H1 (cell line): ENCODE data around the gene NFATC1. TPM values are rescaled to one million over a fixed set of nuclear protein-coding genes. Genes with fewer than 3 reads are reported as not detected.

Source experiments
- CTCF ChIA-PET: fragments of 300-600 bp; sonication (Branson Sonifier 250); formaldehyde crosslinking; loops from one replicate; lab custom pipeline; 2021; ENCODE audit not compliant: partially characterized antibody; lab: Charles Lee
- POLR2A ChIA-PET: fragments of 300-600 bp; sonication (Branson Sonifier 250); formaldehyde crosslinking; loops from one replicate; lab custom pipeline; 2021; ENCODE audit warnings: inconsistent platforms; ENCODE audit not compliant: partially characterized antibody; lab: Charles Lee
- DNase-seq, 2 experiments: peaks; one replicate each; pipeline versions ENCODE4 v3.0.0 to v3.0.0-alpha.2; 2010 to 2022; ENCODE audit warnings: low spot score in 2 of 2, low read depth in 1 of 2, mixed read lengths in 1 of 2
- FAIRE-seq: peaks from 2 replicates; lab custom pipeline; 2011; peaks lifted over from hg19 to GRCh38; lab: Jason Lieb, UNC
- H2AFZ ChIP-seq: 2 replicates; pipeline ENCODE4 v1.8.1; 2012; ENCODE audit warnings: low read length, inconsistent platforms
- H2AK5ac ChIP-seq: 2 replicates; pipeline ENCODE4 v1.6.1; 2013; ENCODE audit warnings: low read depth, low read length
- H2BK120ac ChIP-seq: replicated peaks from 2 replicates; pipeline ENCODE3; 2013; ENCODE audit warnings: low read depth, low read length, inconsistent platforms
- H2BK12ac ChIP-seq: 2 replicates; pipeline ENCODE4 v1.6.1; 2013; ENCODE audit warnings: low read depth, low read length
- H2BK15ac ChIP-seq: 2 replicates; pipeline ENCODE4 v1.6.1; 2013; ENCODE audit warnings: low read length
- H2BK20ac ChIP-seq: 2 replicates; pipeline ENCODE4 v1.6.1; 2013; ENCODE audit warnings: low read length
- H2BK5ac ChIP-seq: 2 replicates; pipeline ENCODE4 v1.6.1; 2013; ENCODE audit warnings: low read depth, low read length
- H3K14ac ChIP-seq: 2 replicates; pipeline ENCODE4 v1.6.1; 2013; ENCODE audit warnings: inconsistent platforms; ENCODE audit not compliant: insufficient read length
- H3K18ac ChIP-seq: 2 replicates; pipeline ENCODE4 v1.6.1; 2013; ENCODE audit warnings: low read length; ENCODE audit errors: extremely low read depth
- H3K23ac ChIP-seq: 2 replicates; pipeline ENCODE4 v1.6.1; 2013; ENCODE audit warnings: inconsistent platforms; ENCODE audit not compliant: insufficient read length
- H3K23me2 ChIP-seq: 2 replicates; pipeline ENCODE4 v1.6.1; 2013; ENCODE audit warnings: low read depth, low read length
- H3K27ac ChIP-seq: 2 replicates; pipeline ENCODE4 v1.6.1; 2011; ENCODE audit warnings: low read depth, low read length, inconsistent platforms
- H3K27me3 ChIP-seq, 4 experiments: replicated peaks in 1 of 4; 1 replicate in 1 of 4; 2 replicates in 3 of 4; pipeline versions ENCODE4 v1.6.1 to v1.8.1; 2011 to 2013; ENCODE audit warnings: low read length in 3 of 4, mild to moderate bottlenecking in 3 of 4, inconsistent platforms in 2 of 4, mixed read lengths in 2 of 4, moderate library complexity in 1 of 4; ENCODE audit not compliant: control insufficient read depth in 3 of 4, insufficient read depth in 3 of 4; ENCODE audit errors: extremely low read depth in 1 of 4
- H3K36me3 ChIP-seq, 4 experiments: 2 replicates each; pipeline versions ENCODE4 v1.6.1 to v1.8.1; 2011 to 2013; ENCODE audit warnings: mild to moderate bottlenecking in 4 of 4, low read length in 3 of 4, moderate library complexity in 2 of 4, control low read depth in 1 of 4, inconsistent platforms in 1 of 4; ENCODE audit not compliant: insufficient read depth in 4 of 4, control insufficient read depth in 2 of 4
- H3K4ac ChIP-seq: replicated peaks from 2 replicates; pipeline ENCODE3; 2013; ENCODE audit warnings: low read length, low read depth, mixed read lengths, inconsistent platforms; ENCODE audit not compliant: insufficient read length
- H3K4me1 ChIP-seq, 4 experiments: replicated peaks in 1 of 4; 1 replicate in 1 of 4; 2 replicates in 3 of 4; pipeline versions ENCODE4 v1.6.1 to v1.8.1; 2011 to 2013; ENCODE audit warnings: low read length in 3 of 4, inconsistent platforms in 2 of 4, mixed read lengths in 1 of 4; ENCODE audit not compliant: insufficient read depth in 4 of 4, control insufficient read depth in 3 of 4
- H3K4me2 ChIP-seq, 2 experiments: 2 replicates each; pipeline versions ENCODE4 v1.6.1 to v1.8.1; 2011 to 2013; ENCODE audit warnings: low read depth in 2 of 2, low read length in 2 of 2, control low read depth in 1 of 2, inconsistent platforms in 1 of 2, mild to moderate bottlenecking in 1 of 2; ENCODE audit not compliant: insufficient read depth in 1 of 2
- H3K4me3 ChIP-seq, 4 experiments: fragments of 200-600, 300-600 bp in 1 of 4; sonication (generic), shearing (Covaris generic), sonication (Bioruptor Twin) in 1 of 4; 2 replicates each; pipeline versions ENCODE4 v1.5.1 to v1.8.1; 2011 to 2016; ENCODE audit warnings: low read length in 4 of 4, low read depth in 3 of 4, control low read depth in 2 of 4, inconsistent platforms in 2 of 4, mild to moderate bottlenecking in 2 of 4, mixed read lengths in 1 of 4, moderate library complexity in 1 of 4; ENCODE audit not compliant: insufficient read depth in 2 of 4; ENCODE audit errors: extremely low read depth in 1 of 4
- H3K56ac ChIP-seq: replicated peaks from 2 replicates; pipeline ENCODE3; 2013; ENCODE audit warnings: low read depth, mild to moderate bottlenecking, mixed read lengths, low read length, inconsistent platforms; ENCODE audit not compliant: insufficient read length
- H3K79me1 ChIP-seq: 2 replicates; pipeline ENCODE4 v1.6.1; 2013; ENCODE audit warnings: low read depth, low read length, control low read depth
- H3K79me2 ChIP-seq, 2 experiments: 2 replicates each; pipeline versions ENCODE4 v1.6.1 to v1.8.1; 2012 to 2013; ENCODE audit warnings: low read length in 2 of 2, mild to moderate bottlenecking in 2 of 2, inconsistent platforms in 1 of 2; ENCODE audit not compliant: insufficient read depth in 2 of 2, control insufficient read depth in 1 of 2
- H3K9ac ChIP-seq, 4 experiments: replicated peaks in 1 of 4; 1 replicate in 1 of 4; 2 replicates in 3 of 4; pipeline versions ENCODE4 v1.6.1 to v1.8.1; 2011 to 2013; ENCODE audit warnings: low read depth in 3 of 4, low read length in 3 of 4, control low read depth in 2 of 4, mild to moderate bottlenecking in 2 of 4, moderate library complexity in 2 of 4, inconsistent platforms in 1 of 4; ENCODE audit errors: extremely low read depth in 1 of 4
- H3K9me3 ChIP-seq, 2 experiments: 2 replicates each; pipeline versions ENCODE4 v1.6.1 to v1.8.1; 2012 to 2013; ENCODE audit warnings: mild to moderate bottlenecking in 2 of 2, moderate library complexity in 2 of 2, control low read depth in 1 of 2, inconsistent platforms in 1 of 2, low read depth in 1 of 2, low read length in 1 of 2, mixed read lengths in 1 of 2; ENCODE audit not compliant: insufficient read depth in 2 of 2
- H4K20me1 ChIP-seq, 2 experiments: replicated peaks in 1 of 2; 2 replicates each; pipeline versions ENCODE3 to v1.8.1; 2011 to 2013; ENCODE audit warnings: inconsistent platforms in 2 of 2, low read length in 2 of 2, mild to moderate bottlenecking in 1 of 2; ENCODE audit not compliant: insufficient read depth in 2 of 2, control insufficient read depth in 1 of 2
- H4K5ac ChIP-seq: 2 replicates; pipeline ENCODE4 v1.6.1; 2013; ENCODE audit warnings: low read length, low read depth, mixed read lengths, inconsistent platforms; ENCODE audit not compliant: insufficient read length
- H4K8ac ChIP-seq: 2 replicates; pipeline ENCODE4 v1.8.0; 2013; ENCODE audit warnings: mild to moderate bottlenecking, moderate library complexity, low read length, inconsistent platforms; ENCODE audit not compliant: insufficient read depth; ENCODE audit errors: extremely low read depth
- H4K91ac ChIP-seq: replicated peaks from 2 replicates; pipeline ENCODE3; 2013; ENCODE audit warnings: low read length, mixed read lengths, inconsistent platforms; ENCODE audit not compliant: insufficient read length
- E2F6 ChIP-seq: IDR thresholded peaks from 2 replicates; pipeline ENCODE4 v1.6.1; 2012; ENCODE audit warnings: inconsistent platforms
- HDAC2 ChIP-seq, 2 experiments: fragments of 300-600 bp in 1 of 2; sonication (generic) in 1 of 2; IDR thresholded peaks; 2 replicates each; pipeline ENCODE4 v1.6.1; 2011 to 2012; ENCODE audit warnings: low read depth in 2 of 2, low read length in 2 of 2, mild to moderate bottlenecking in 2 of 2, moderate library complexity in 2 of 2, borderline replicate concordance in 1 of 2, inconsistent platforms in 1 of 2
- RFX5 ChIP-seq: IDR thresholded peaks from 2 replicates; pipeline ENCODE4 v1.6.1; 2011; ENCODE audit warnings: low read depth, low read length, improper control_type of control experiment, borderline replicate concordance
- ZNF274 ChIP-seq: IDR thresholded peaks from 2 replicates; pipeline ENCODE4 v1.7.0; 2012; ENCODE audit warnings: low read length, borderline replicate concordance; ENCODE audit errors: extremely low read depth
- WGBS, 2 experiments: shearing (Covaris generic) in 1 of 2; methylation state at CpG; one replicate each; pipeline versions ENCODE4 v1.1.6 to v1.1.7; 2013 to 2015; ENCODE audit warnings: low lambda C conversion rate in 2 of 2, mixed read lengths in 2 of 2, inconsistent platforms in 1 of 2, low coverage in 1 of 2, missing lambda C conversion rate in 1 of 2; ENCODE audit not compliant: insufficient replicate concordance in 2 of 2, insufficient coverage in 1 of 2, insufficient read length in 1 of 2; ENCODE audit errors: extremely low coverage in 1 of 2, missing lambda C conversion rate in 1 of 2; 5-methylcytosine and 5-hydroxymethylcytosine counted together
- polyA plus RNA-seq, 7 experiments: library from polyadenylated mRNA; depleted of rRNA in 3 of 7; stranded (reverse) in 5 of 7; unstranded in 2 of 7; fragments of >200 nt in 5 of 7; fragments of 200-250 nt in 2 of 7; gene quantifications; 1 replicate in 5 of 7; 2 replicates in 1 of 7; 4 replicates in 1 of 7; pipeline versions ENCODE4 v1.2.1 to v1.2.3, GENCODE V29; 2011 to 2013; ENCODE audit warnings: missing spikeins in 2 of 7, mixed read lengths in 2 of 7
- total RNA-seq: library from RNA; stranded (reverse); fragmentation: NEBNext Ultra II Directional; extraction: Animal tissue kit (Norgen Biotek cat#: 25700); gene quantifications from 2 replicates; pipeline ENCODE4 v1.2.1, GENCODE V29; 2021

NFATC1 gene
- total and polyA plus RNA-seq, 2 of the 8 experiments (the other 6 are each of a cell fraction or from before 2014, with no cell fraction given): 2.0 to 6.6 TPM

- FAIRE-seq (no peak), DNase-seq (no peak)
- Histone ChIP-seq H2BK5ac (no peak overlapping the region), H3K23me2 (no peaks in the 10 kb centered on the region), H2AK5ac (no peak overlapping the region), H3K18ac (no peak overlapping the region), H2BK120ac (no peak overlapping the region), H3K4ac (no peak overlapping the region), H4K5ac (no peak overlapping the region), H4K8ac (no peak overlapping the region), H2BK20ac (no peak overlapping the region), H2BK12ac (no peak overlapping the region), H3K23ac (no peak overlapping the region), H3K27ac (no peak overlapping the region), H3K79me1 (no peaks in the 10 kb centered on the region), H3K56ac (no peak overlapping the region), H4K91ac (no peak overlapping the region), H3K79me2 (no peaks in the 10 kb centered on the region), H3K4me2 (no peak overlapping the region), H3K14ac (no peak overlapping the region), H3K9ac (no peak overlapping the region), H3K4me1 (no peaks in the 10 kb centered on the region), H2BK15ac (no peak overlapping the region), H3K4me3 (no peak overlapping the region), H3K36me3 (no peaks in the 10 kb centered on the region), H3K9me3 (peaks cover 0 to 10% of the 10 kb centered on the region in 2 experiments; a peak in 2 of 4 replicates), H2AFZ (no peak overlapping the region), H3K27me3 (no peaks in the 10 kb centered on the region), H4K20me1 (no peaks in the 10 kb centered on the region)
- WGBS, 2 experiments: 89% methylated on average over 6 of the region's 6 CpGs; no CpG with 5 or more reads in 1 of the 2 experiments
- ChIA-PET CTCF (no interaction called here), POLR2A (no interaction called here)
- TF ChIP-seq RFX5: no peak
- no peak for TF ChIP-seq ZNF274
- no peak for TF ChIP-seq E2F6
- no peak for TF ChIP-seq HDAC2 (IDR thresholded peaks at IDR 0.05; ENCODE audit: borderline replicate concordance in 1 of 2, low read depth in 2 of 2, low read length in 2 of 2)
Observed at GRCh38 chr18:79498662-79499061, 102.9 kb downstream of the NFATC1 start.
